Gastrocnemius medialis (tissue), 4 donors: Measurements from ENCODE around the gene TOP2B.

Source experiments
- POLR2A ChIP-seq, 2 donors: fragments of 450-650 bp; IDR thresholded peaks; one replicate each; pipeline ENCODE4 v1.6.1; 2017; ENCODE audit warnings: antibody characterized with exemption in 2 of 2, mild to moderate bottlenecking in 2 of 2, moderate library complexity in 2 of 2
- TF ChIP-seq, protein P1 (sequence below), 5 experiments: fragments of 450-650 bp in 3 of 5; fragments of 200-600 bp in 2 of 5; sonication (generic) in 2 of 5; IDR thresholded peaks in 4 of 5; conservative IDR thresholded peaks in 1 of 5; 1 replicate in 4 of 5; 2 replicates in 1 of 5; pipeline ENCODE4 v1.5.1; 2016 to 2019; ENCODE audit warnings: antibody characterized with exemption in 5 of 5, mild to moderate bottlenecking in 3 of 5, moderate library complexity in 3 of 5

GRCh38 chr3:25558796-25559195 lies 105.9 kb downstream of the TOP2B start:
- TF ChIP-seq POLR2A (IDR thresholded peaks at IDR 0.05) = no peak
- TF ChIP-seq, protein P1, sequence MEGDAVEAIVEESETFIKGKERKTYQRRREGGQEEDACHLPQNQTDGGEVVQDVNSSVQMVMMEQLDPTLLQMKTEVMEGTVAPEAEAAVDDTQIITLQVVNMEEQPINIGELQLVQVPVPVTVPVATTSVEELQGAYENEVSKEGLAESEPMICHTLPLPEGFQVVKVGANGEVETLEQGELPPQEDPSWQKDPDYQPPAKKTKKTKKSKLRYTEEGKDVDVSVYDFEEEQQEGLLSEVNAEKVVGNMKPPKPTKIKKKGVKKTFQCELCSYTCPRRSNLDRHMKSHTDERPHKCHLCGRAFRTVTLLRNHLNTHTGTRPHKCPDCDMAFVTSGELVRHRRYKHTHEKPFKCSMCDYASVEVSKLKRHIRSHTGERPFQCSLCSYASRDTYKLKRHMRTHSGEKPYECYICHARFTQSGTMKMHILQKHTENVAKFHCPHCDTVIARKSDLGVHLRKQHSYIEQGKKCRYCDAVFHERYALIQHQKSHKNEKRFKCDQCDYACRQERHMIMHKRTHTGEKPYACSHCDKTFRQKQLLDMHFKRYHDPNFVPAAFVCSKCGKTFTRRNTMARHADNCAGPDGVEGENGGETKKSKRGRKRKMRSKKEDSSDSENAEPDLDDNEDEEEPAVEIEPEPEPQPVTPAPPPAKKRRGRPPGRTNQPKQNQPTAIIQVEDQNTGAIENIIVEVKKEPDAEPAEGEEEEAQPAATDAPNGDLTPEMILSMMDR (IDR thresholded peaks at IDR 0.05 in 4 of 5, conservative IDR thresholded peaks at IDR 0.05 in 1 of 5) = no peak
